K562 (cell line): ENCODE results near the gene RETREG2. TPM values are rescaled to one million over a fixed set of nuclear protein-coding genes. Genes with fewer than 3 reads are reported as not detected.

ENCODE experiments used
- ATAC-seq: fragments of 200-7000 bp; cut with Tn5 transposase; 3 replicates; pipeline ENCODE4 v1.9.1; 2020; ENCODE audit warnings: moderate library complexity
- BruUV-seq: library from RNA; stranded (reverse); fragments of 400-500 nt; replicated peaks from 2 replicates; lab custom pipeline; 2021; lab: Mats Ljungman, UMichigan
- CTCF ChIA-PET: fragments of 300-600 bp; formaldehyde crosslinking; extraction: SDS; loops from one replicate; lab custom pipeline; 2021; ENCODE audit warnings: low intra/inter-chr PET ratio; lab: Yijun Ruan, JAX
- POLR2A ChIA-PET: fragments of 300-600, 350-650 bp; sonication (Branson Sonifier 250); formaldehyde crosslinking; extraction: SDS; loops from one replicate; lab custom pipeline; 2021; ENCODE audit warnings: antibody characterized with exemption, inconsistent platforms; lab: Yijun Ruan, JAX
- DNase-seq, 4 experiments: peaks; one replicate each; pipeline versions ENCODE4 v3.0.0 to v3.0.0-alpha.2; 2011 to 2018; ENCODE audit warnings: low spot score in 3 of 4, mixed read lengths in 3 of 4; ENCODE audit errors: extremely low read depth in 1 of 4
- FAIRE-seq: peaks from 2 replicates; lab custom pipeline; 2011; peaks lifted over from hg19 to GRCh38; lab: Jason Lieb, UNC
- H2AFZ ChIP-seq: 2 replicates; pipeline ENCODE4 v1.6.0; 2011; ENCODE audit warnings: low read depth, low read length, control low read depth, inconsistent platforms
- H3K27ac ChIP-seq: fragments of 200-600 bp; 3 replicates; pipeline ENCODE4 v1.8.0; 2011; ENCODE audit warnings: low read depth, mild to moderate bottlenecking, control low read depth, inconsistent platforms, low read length, moderate library complexity, mixed read lengths; ENCODE audit errors: extremely low read depth
- H3K27me3 ChIP-seq, 2 experiments: fragments of 300-600 bp in 1 of 2; 2 replicates in 1 of 2; 3 replicates in 1 of 2; pipeline versions ENCODE4 v1.6.0 to v1.8.0; 2011; ENCODE audit warnings: inconsistent platforms in 2 of 2, low read length in 2 of 2, mild to moderate bottlenecking in 1 of 2, mixed read lengths in 1 of 2, moderate library complexity in 1 of 2; ENCODE audit not compliant: control insufficient read depth in 2 of 2, insufficient read depth in 2 of 2
- H3K36me3 ChIP-seq: fragments of 300-600 bp; 3 replicates; pipeline ENCODE4 v1.8.0; 2011; ENCODE audit warnings: mild to moderate bottlenecking, low read length, inconsistent platforms; ENCODE audit not compliant: control insufficient read depth, insufficient read depth
- H3K4me1 ChIP-seq, 2 experiments: fragments of 200-600 bp in 1 of 2; replicated peaks in 1 of 2; 2 replicates in 1 of 2; 3 replicates in 1 of 2; pipeline versions ENCODE4 v1.5.1 to v1.8.0; 2011; ENCODE audit warnings: inconsistent platforms in 2 of 2, low read length in 2 of 2, mild to moderate bottlenecking in 1 of 2, mixed read lengths in 1 of 2, moderate library complexity in 1 of 2; ENCODE audit not compliant: control insufficient read depth in 2 of 2, insufficient read depth in 2 of 2
- H3K4me2 ChIP-seq: 2 replicates; pipeline ENCODE4 v1.6.1; 2011; ENCODE audit warnings: low read length, control low read depth, inconsistent platforms, mixed read lengths; ENCODE audit not compliant: insufficient read depth
- H3K4me3 ChIP-seq: fragments of 200-600 bp; sonication (generic), shearing (Covaris generic); 2 replicates; pipeline ENCODE4 v1.5.1; 2016; ENCODE audit warnings: control low read depth, inconsistent platforms
- H3K79me2 ChIP-seq: fragments of 200-600 bp; 3 replicates; pipeline ENCODE4 v1.8.0; 2011; ENCODE audit warnings: low read length, inconsistent platforms; ENCODE audit not compliant: control insufficient read depth, insufficient read depth
- H3K9ac ChIP-seq, 2 experiments: 2 replicates each; pipeline versions ENCODE4 v1.6.0 to v1.6.1; 2011; ENCODE audit warnings: low read depth in 2 of 2, low read length in 2 of 2, control low read depth in 1 of 2, inconsistent platforms in 1 of 2, mild to moderate bottlenecking in 1 of 2, mixed read lengths in 1 of 2; ENCODE audit not compliant: insufficient read depth in 1 of 2
- H3K9me1 ChIP-seq: one replicate; pipeline ENCODE4 v1.6.0; 2011; ENCODE audit warnings: inconsistent platforms, mild to moderate bottlenecking, low read length, moderate library complexity; ENCODE audit not compliant: control insufficient read depth, insufficient read depth
- H3K9me3 ChIP-seq: replicated peaks from 2 replicates; pipeline ENCODE4 v1.5.1; 2011; ENCODE audit warnings: low read depth, low read length, inconsistent platforms; ENCODE audit not compliant: control insufficient read depth, insufficient read depth
- H4K20me1 ChIP-seq: replicated peaks from 2 replicates; pipeline ENCODE4 v1.6.1; 2011; ENCODE audit warnings: low read length, inconsistent platforms, mixed read lengths; ENCODE audit not compliant: control insufficient read depth, insufficient read depth
- BHLHE40 ChIP-seq: IDR thresholded peaks from 2 replicates; pipeline ENCODE4 v1.6.1; 2011; ENCODE audit warnings: low read length, improper control_type of control experiment
- HSF4 ChIP-seq: fragments of 250-450 bp; sonication (Bioruptor Pico); IDR thresholded peaks from 2 replicates; pipeline ENCODE4 v2.1.2; 2022; ENCODE audit warnings: mild to moderate bottlenecking, moderate library complexity, borderline replicate concordance
- RNF2 ChIP-seq: sonication (generic); IDR thresholded peaks from 2 replicates; pipeline ENCODE4 v1.6.1; 2016
- YY1 ChIP-seq, 3 experiments: IDR thresholded peaks; 2 replicates each; pipeline ENCODE4 v1.6.1; 2011; ENCODE audit warnings: low read length in 2 of 3, mild to moderate bottlenecking in 2 of 3, moderate library complexity in 2 of 3, borderline replicate concordance in 1 of 3, control low read depth in 1 of 3, low read depth in 1 of 3; ENCODE audit not compliant: insufficient read depth in 3 of 3, insufficient replicate concordance in 2 of 3, control insufficient read depth in 1 of 3, insufficient read length in 1 of 3; ENCODE audit errors: extremely low read depth in 1 of 3
- ZBTB7A ChIP-seq: IDR thresholded peaks from 2 replicates; pipeline ENCODE4 v1.6.1; 2011; ENCODE audit warnings: low read depth, mild to moderate bottlenecking, low read length, moderate library complexity, borderline replicate concordance; ENCODE audit not compliant: control insufficient read depth
- ZNF695 ChIP-seq: fragments of 450-650 bp; formaldehyde crosslinking; IDR thresholded peaks from 2 replicates; pipeline ENCODE4 v1.4.0; 2020; ENCODE audit warnings: mild to moderate bottlenecking, moderate library complexity
- ZNF717 ChIP-seq: fragments of 250-450 bp; sonication (Bioruptor Pico); IDR thresholded peaks from 2 replicates; pipeline ENCODE4 v1.5.0; 2021
- WGBS: fragments of 100-300 bp; shearing (Covaris generic); methylation state at CpG from one replicate; pipeline ENCODE4 v1.1.6; 2016; ENCODE audit warnings: low coverage, mixed read lengths; ENCODE audit not compliant: insufficient coverage; ENCODE audit errors: missing lambda C conversion rate; 5-methylcytosine and 5-hydroxymethylcytosine counted together
- in situ Hi-C: fragments of 300-500 bp; cut with MboI; formaldehyde crosslinking; loops from 4 replicates; pipeline ENCODE4 v1.15.0; 2018; ENCODE audit warnings: inconsistent platforms, mixed read lengths
- intact Hi-C: fragments of 100-400 bp; cut with micrococcal nuclease; formaldehyde crosslinking; loops from 2 replicates; pipeline ENCODE4 v1.14.2; 2022
- polyA plus RNA-seq, 8 experiments: library from polyadenylated mRNA; depleted of rRNA in 4 of 8; stranded (reverse) in 5 of 8; unstranded in 3 of 8; fragments of >200 nt; fragmentation: Nextera tagmentation in 2 of 8; fragmentation: Illumina TruSeq in 1 of 8; extraction: Ambion mirVana in 2 of 8; extraction: Trizol in 1 of 8; gene quantifications; 2 replicates each; pipeline versions ENCODE4 v1.2.1 to v1.2.3, GENCODE V29; 2011 to 2014; ENCODE audit warnings: inconsistent platforms in 1 of 8, missing spikeins in 1 of 8
- total RNA-seq, 7 experiments: library from RNA; depleted of rRNA in 6 of 7; stranded (reverse); fragments of >200 nt in 6 of 7; fragmentation: Illumina TruSeq in 2 of 7; extraction: Trizol in 2 of 7; gene quantifications; 2 replicates each; pipeline versions ENCODE4 v1.2.1 to v1.2.3, GENCODE V29; 2011 to 2021; ENCODE audit warnings: low replicate concordance in 1 of 7
- TF ChIP-seq, protein P1 (sequence below): fragments of 450-650 bp; IDR thresholded peaks from 2 replicates; pipeline ENCODE4 v1.6.1; 2016; ENCODE audit warnings: mild to moderate bottlenecking, moderate library complexity

Gene RETREG2
- total and polyA plus RNA-seq, 9 of the 15 experiments (the other 6 are each of a cell fraction or from before 2014, with no cell fraction given): 4.9 to 40.1 (median 19.2) TPM

DNA sequence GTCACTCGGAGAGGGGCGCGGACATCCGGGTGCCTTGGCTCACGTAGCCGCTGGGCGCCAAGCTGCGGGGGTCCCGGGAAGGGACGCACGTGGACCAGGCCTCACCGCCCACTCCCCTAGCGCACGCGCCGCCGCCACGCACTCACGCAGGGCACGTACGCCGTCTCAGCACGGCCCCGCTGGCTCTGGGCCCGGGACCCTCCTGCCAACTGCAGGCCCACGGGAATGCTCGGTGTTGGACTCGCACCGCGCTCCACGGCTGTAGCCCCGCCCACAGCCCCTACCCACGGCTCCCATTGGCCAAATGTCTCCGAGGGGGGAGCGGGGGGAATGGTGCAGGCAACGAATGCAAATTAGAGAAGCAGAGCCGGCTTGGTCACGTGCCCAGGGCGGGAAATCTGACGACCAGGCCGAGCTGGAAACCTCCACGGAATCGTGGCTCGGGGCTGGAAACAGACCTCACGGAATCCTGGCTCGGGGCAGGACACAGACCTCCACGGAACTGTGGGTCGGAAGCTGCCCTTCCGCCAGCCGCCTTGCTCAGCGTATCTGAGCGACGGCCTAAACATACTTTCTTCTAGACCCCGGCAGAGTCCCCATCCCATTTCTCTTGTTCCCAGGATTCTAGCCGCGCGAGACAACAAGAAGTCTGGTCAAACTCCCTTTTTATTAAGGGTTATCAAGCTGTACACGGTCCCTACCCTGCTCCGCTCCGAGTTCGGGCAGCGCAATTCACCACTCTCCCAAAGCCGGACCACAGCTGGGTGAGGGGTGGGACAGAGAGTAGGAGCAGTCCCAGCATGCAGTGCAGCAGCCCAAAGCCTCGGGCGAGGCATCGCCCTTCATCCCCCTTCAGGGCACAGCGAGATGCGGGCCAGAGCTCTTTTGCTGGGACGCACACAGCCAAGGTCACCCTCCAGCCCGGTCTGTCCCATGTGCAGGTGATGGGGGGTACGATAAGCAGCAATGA, 40.9 kb downstream of the RETREG2 start, which contains the start of gene ABCB6:
TSS of gene ABCB6 (minus strand) at position 227 of the 970 bp plus-strand sequence. CDS start 285 bp downstream, outside the sequence.
- in situ Hi-C loops: no loop called here
- Histone ChIP-seq H3K27ac (peak within 1 kb of the TSS; percentile 89), H3K4me1 (peaks cover 13 to 53% of the 10 kb centered on the region in 2 experiments; a peak in 4 of 5 replicates), H4K20me1 (0 out of 2 replicates have a peak, but pooled peaks cover 2% of the 10 kb centered on the region), H2AFZ (peak within 1 kb of the TSS; percentile 75), H3K36me3 (peaks cover 73% of the 10 kb centered on the region), H3K27me3 (no peaks in the 10 kb centered on the region), H3K9me1 (no peaks in the 10 kb centered on the region), H3K4me2 (peak within 1 kb of the TSS; percentile 92), H3K4me3 (peak within 1 kb of the TSS; percentile 58), H3K9ac (peak within 1 kb of the TSS; percentile 73 to 89), H3K79me2 (peaks cover 27% of the 10 kb centered on the region), H3K9me3 (no peaks in the 10 kb centered on the region)
- ATAC-seq (peak; percentile 91), FAIRE-seq (peak; percentile 94), DNase-seq (peak; percentile 82 to 95 (median 90))
- CTCF ChIA-PET: no interaction called here
- intact Hi-C loops: loop anchor here (1.0 to 2.0 kb wide), 4 partner anchors 10 to 60 kb away; partner anchors contain the start of genes ANKZF1, ATG9A, DNAJB2 and NHEJ1
- 28% methylated on average over 41 of the region's 71 CpGs for WGBS
- POLR2A ChIA-PET: interaction anchor here (0.6 to 2.2 kb wide), 10 partner anchors 8 to 231 kb away, joined by 3 to 12 read pairs (median 6); partner anchors contain the start of genes ANKZF1, ATG9A, CNPPD1 and DNAJB2
- no TSS peak for BruUV-seq
- peak; percentile 96 for TF ChIP-seq BHLHE40
- peak; percentile 70; the same call in 1 of the 2 replicates for TF ChIP-seq ZBTB7A
- TF ChIP-seq ZNF717: peak; percentile 61; the same call in 1 of the 2 replicates
- no peak for TF ChIP-seq ZNF695 (CRISPR knock-in tag)
- TF ChIP-seq YY1 (IDR thresholded peaks at IDR 0.05; ENCODE audit: borderline replicate concordance in 1 of 3, control insufficient read depth in 1 of 3, extremely low read depth in 1 of 3, insufficient read depth in 3 of 3, insufficient read length in 1 of 3, insufficient replicate concordance in 2 of 3, low read depth in 1 of 3, low read length in 2 of 3): peak in 1 of 3 experiments; percentile 36
- TF ChIP-seq, protein P1, sequence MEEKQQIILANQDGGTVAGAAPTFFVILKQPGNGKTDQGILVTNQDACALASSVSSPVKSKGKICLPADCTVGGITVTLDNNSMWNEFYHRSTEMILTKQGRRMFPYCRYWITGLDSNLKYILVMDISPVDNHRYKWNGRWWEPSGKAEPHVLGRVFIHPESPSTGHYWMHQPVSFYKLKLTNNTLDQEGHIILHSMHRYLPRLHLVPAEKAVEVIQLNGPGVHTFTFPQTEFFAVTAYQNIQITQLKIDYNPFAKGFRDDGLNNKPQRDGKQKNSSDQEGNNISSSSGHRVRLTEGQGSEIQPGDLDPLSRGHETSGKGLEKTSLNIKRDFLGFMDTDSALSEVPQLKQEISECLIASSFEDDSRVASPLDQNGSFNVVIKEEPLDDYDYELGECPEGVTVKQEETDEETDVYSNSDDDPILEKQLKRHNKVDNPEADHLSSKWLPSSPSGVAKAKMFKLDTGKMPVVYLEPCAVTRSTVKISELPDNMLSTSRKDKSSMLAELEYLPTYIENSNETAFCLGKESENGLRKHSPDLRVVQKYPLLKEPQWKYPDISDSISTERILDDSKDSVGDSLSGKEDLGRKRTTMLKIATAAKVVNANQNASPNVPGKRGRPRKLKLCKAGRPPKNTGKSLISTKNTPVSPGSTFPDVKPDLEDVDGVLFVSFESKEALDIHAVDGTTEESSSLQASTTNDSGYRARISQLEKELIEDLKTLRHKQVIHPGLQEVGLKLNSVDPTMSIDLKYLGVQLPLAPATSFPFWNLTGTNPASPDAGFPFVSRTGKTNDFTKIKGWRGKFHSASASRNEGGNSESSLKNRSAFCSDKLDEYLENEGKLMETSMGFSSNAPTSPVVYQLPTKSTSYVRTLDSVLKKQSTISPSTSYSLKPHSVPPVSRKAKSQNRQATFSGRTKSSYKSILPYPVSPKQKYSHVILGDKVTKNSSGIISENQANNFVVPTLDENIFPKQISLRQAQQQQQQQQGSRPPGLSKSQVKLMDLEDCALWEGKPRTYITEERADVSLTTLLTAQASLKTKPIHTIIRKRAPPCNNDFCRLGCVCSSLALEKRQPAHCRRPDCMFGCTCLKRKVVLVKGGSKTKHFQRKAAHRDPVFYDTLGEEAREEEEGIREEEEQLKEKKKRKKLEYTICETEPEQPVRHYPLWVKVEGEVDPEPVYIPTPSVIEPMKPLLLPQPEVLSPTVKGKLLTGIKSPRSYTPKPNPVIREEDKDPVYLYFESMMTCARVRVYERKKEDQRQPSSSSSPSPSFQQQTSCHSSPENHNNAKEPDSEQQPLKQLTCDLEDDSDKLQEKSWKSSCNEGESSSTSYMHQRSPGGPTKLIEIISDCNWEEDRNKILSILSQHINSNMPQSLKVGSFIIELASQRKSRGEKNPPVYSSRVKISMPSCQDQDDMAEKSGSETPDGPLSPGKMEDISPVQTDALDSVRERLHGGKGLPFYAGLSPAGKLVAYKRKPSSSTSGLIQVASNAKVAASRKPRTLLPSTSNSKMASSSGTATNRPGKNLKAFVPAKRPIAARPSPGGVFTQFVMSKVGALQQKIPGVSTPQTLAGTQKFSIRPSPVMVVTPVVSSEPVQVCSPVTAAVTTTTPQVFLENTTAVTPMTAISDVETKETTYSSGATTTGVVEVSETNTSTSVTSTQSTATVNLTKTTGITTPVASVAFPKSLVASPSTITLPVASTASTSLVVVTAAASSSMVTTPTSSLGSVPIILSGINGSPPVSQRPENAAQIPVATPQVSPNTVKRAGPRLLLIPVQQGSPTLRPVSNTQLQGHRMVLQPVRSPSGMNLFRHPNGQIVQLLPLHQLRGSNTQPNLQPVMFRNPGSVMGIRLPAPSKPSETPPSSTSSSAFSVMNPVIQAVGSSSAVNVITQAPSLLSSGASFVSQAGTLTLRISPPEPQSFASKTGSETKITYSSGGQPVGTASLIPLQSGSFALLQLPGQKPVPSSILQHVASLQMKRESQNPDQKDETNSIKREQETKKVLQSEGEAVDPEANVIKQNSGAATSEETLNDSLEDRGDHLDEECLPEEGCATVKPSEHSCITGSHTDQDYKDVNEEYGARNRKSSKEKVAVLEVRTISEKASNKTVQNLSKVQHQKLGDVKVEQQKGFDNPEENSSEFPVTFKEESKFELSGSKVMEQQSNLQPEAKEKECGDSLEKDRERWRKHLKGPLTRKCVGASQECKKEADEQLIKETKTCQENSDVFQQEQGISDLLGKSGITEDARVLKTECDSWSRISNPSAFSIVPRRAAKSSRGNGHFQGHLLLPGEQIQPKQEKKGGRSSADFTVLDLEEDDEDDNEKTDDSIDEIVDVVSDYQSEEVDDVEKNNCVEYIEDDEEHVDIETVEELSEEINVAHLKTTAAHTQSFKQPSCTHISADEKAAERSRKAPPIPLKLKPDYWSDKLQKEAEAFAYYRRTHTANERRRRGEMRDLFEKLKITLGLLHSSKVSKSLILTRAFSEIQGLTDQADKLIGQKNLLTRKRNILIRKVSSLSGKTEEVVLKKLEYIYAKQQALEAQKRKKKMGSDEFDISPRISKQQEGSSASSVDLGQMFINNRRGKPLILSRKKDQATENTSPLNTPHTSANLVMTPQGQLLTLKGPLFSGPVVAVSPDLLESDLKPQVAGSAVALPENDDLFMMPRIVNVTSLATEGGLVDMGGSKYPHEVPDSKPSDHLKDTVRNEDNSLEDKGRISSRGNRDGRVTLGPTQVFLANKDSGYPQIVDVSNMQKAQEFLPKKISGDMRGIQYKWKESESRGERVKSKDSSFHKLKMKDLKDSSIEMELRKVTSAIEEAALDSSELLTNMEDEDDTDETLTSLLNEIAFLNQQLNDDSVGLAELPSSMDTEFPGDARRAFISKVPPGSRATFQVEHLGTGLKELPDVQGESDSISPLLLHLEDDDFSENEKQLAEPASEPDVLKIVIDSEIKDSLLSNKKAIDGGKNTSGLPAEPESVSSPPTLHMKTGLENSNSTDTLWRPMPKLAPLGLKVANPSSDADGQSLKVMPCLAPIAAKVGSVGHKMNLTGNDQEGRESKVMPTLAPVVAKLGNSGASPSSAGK: peak; percentile 89
- no peak for TF ChIP-seq HSF4 (CRISPR knock-in tag)
- TF ChIP-seq RNF2: peak; percentile 42; the same call in 1 of the 2 replicates
